ENCODE measurements around the gene ATF7IP.
"Not testable (repeated sequence)": the region's sequence is repeated elsewhere in the genome, so short reads cannot be mapped to it uniquely, and the experiment has no call there.

Gene ATF7IP

GRCh38 chr12:14367040-14367661, 1.7 kb downstream of the ATF7IP start:
- peak; percentile 42 for DNase-seq (ENCODE audit: low spot score)

GRCh38 chr12:14369311-14369710, 3.8 kb downstream of the ATF7IP start:
- DNase-seq (ENCODE audit: low spot score), result no peak

GRCh38 chr12:14373217-14373616, 7.7 kb downstream of the ATF7IP start:
- DNase-seq (ENCODE audit: low spot score), result peak; percentile 94

- DNase-seq (ENCODE audit: low spot score), result no peak
Measured at GRCh38 chr12:14379508-14379907, 14.0 kb downstream of the ATF7IP start.

- peak; percentile 18 for DNase-seq (ENCODE audit: low spot score)
Measured at GRCh38 chr12:14384783-14385638, 19.5 kb downstream of the ATF7IP start.

GRCh38 chr12:14387219-14387871, 21.9 kb downstream of the ATF7IP start:
- no peak for DNase-seq (ENCODE audit: low spot score)

GRCh38 chr12:14390449-14390848, 25.0 kb downstream of the ATF7IP start:
- DNase-seq (ENCODE audit: low spot score), result no peak

- no peak for DNase-seq (ENCODE audit: low spot score)
Measured at GRCh38 chr12:14390870-14391530, 25.5 kb downstream of the ATF7IP start.

- DNase-seq (ENCODE audit: low spot score), result no peak
Measured at GRCh38 chr12:14393751-14394150, 28.3 kb downstream of the ATF7IP start.

- peak; percentile 23 for DNase-seq (ENCODE audit: low spot score)
Measured at GRCh38 chr12:14394317-14395073, 29.0 kb downstream of the ATF7IP start.

GRCh38 chr12:14395074-14395778, 29.7 kb downstream of the ATF7IP start:
- DNase-seq (ENCODE audit: low spot score), result no peak

- DNase-seq (ENCODE audit: low spot score), result no peak
Measured at GRCh38 chr12:14396071-14396470, 30.6 kb downstream of the ATF7IP start.

GRCh38 chr12:14399871-14400270, 34.4 kb downstream of the ATF7IP start:
- no peak for DNase-seq (ENCODE audit: low spot score)

- no peak for DNase-seq (ENCODE audit: low spot score)
Measured at GRCh38 chr12:14400599-14400998, 35.1 kb downstream of the ATF7IP start.

- not testable (repeated sequence) for DNase-seq (ENCODE audit: low spot score)
Measured at GRCh38 chr12:14401267-14401666, 35.8 kb downstream of the ATF7IP start.

GRCh38 chr12:14402697-14403096, 37.2 kb downstream of the ATF7IP start:
- DNase-seq (ENCODE audit: low spot score), result no peak

GRCh38 chr12:14403293-14403692, 37.8 kb downstream of the ATF7IP start:
- no peak for DNase-seq (ENCODE audit: low spot score)

GRCh38 chr12:14403711-14404196, 38.3 kb downstream of the ATF7IP start:
- DNase-seq (ENCODE audit: low spot score), result no peak

GRCh38 chr12:14405407-14405806, 39.9 kb downstream of the ATF7IP start:
- DNase-seq (ENCODE audit: low spot score), result not testable (repeated sequence)

- DNase-seq (ENCODE audit: low spot score), result no peak
Measured at GRCh38 chr12:14408208-14408607, 42.7 kb downstream of the ATF7IP start.

- no peak for DNase-seq (ENCODE audit: low spot score)
Measured at GRCh38 chr12:14410177-14410576, 44.7 kb downstream of the ATF7IP start.

Measured in kidney capillary endothelial cell (primary cell).